BLaER1 treated with 17β-estradiol and CSF1 and Interleukin-3, amounts not matched to agents 10 nM and 100 nM (cell line): ENCODE data around the gene TENT5A.

ENCODE experiments used
- H3K27ac ChIP-seq, 11 experiments: shearing (Covaris generic); formaldehyde crosslinking; 2 replicates each; pipeline ENCODE4 v1.8.1; 2022
- H3K27me3 ChIP-seq, 11 experiments: shearing (Covaris generic); formaldehyde crosslinking; 2 replicates each; pipeline ENCODE4 v1.8.1; 2022
- H3K36me3 ChIP-seq, 11 experiments: shearing (Covaris generic); formaldehyde crosslinking; 2 replicates each; pipeline ENCODE4 v1.8.1; 2022
- H3K4me1 ChIP-seq, 10 experiments: shearing (Covaris generic); formaldehyde crosslinking; 2 replicates each; pipeline ENCODE4 v1.8.1; 2022
- H3K4me2 ChIP-seq, 11 experiments: shearing (Covaris generic); formaldehyde crosslinking; 2 replicates each; pipeline ENCODE4 v1.8.1; 2022
- H3K4me3 ChIP-seq, 10 experiments: shearing (Covaris generic); formaldehyde crosslinking; 2 replicates each; pipeline ENCODE4 v1.8.1; 2022
- H3K9ac ChIP-seq, 11 experiments: shearing (Covaris generic); formaldehyde crosslinking; 2 replicates each; pipeline ENCODE4 v1.8.1; 2022
- H3K9me3 ChIP-seq, 11 experiments: shearing (Covaris generic); formaldehyde crosslinking; replicated peaks in 1 of 11; 2 replicates each; pipeline ENCODE4 v1.8.1; 2022
- H4K20me1 ChIP-seq, 11 experiments: shearing (Covaris generic); formaldehyde crosslinking; 2 replicates each; pipeline ENCODE4 v1.8.1; 2022
- Cebpa-rat ChIP-seq, 11 experiments: shearing (Covaris generic); IDR thresholded peaks; 2 replicates each; pipeline ENCODE4 v1.8.1; 2022

The TENT5A gene

DNA sequence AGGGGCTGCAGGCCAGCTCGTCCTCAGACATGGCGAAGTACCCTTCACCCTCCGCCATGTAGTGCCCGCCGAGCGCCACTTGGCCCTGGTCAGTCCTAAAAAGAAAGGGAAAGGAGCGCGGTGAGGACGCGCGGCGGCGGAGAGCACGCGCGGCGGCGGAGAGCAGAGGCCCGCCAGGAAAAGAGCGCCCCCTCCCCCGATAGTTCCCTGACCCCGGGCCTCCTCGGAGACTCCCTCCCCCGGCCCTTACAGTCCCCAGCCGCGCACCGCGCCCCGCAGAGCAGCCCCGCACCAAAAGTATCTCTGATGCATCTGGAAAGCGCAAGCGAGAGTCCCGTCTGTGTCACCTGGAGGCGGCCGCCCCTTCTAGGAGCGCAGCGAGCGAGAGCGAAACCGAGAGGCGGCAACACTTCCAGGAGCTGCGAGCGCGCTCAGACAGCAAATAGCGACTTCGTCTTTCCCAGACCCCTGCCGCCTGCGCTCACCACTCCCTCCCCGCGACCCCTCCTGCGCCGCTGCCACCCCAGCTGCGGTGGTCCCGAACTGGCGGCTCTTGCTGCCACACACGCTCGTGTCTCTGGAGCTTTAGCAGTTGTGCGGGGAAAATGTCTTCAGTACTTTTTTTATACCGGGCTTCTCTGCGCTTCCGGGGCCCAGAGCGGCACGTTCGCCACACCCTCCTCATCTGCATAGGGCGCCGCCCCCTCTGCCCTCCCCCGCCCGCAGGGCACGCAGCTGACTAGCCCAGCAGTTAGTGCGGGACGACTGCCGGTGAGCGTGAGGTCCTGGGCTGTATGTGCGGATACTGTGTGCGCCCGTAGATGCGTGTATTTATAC, at the start of gene TENT5A:
TENT5A (minus strand) TSS at position 598 of the 837 bp plus-strand sequence; CDS start at position 58, 540 bp downstream.
- no peak within 1 kb of the TSS for H3K4me2 ChIP-seq

DNA sequence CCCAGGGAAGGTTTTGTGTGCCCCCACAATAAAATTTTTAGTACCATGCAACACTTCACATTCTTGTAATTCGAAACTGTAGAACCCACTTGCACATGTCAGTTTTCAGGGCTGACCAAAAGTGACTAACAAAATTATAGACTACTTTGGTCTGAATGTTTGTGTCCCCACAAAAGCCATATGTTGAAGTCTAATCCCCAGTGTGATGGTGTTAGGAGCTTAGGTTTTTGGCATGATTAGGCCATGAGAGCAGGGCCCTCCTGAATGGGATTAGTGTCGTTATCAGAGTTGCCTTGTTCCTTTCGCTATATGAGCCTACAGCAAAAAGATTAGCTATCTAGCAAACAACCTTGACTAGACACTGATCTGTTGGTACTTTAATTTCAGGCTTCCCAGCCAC, 49.0 kb upstream of the TENT5A start:
- Histone ChIP-seq H3K36me3 (no peaks in the 10 kb centered on the region), H3K4me3 (no peak overlapping the region), H4K20me1 (no peaks in the 10 kb centered on the region), H3K27ac (no peak overlapping the region), H3K4me1 (peaks cover 0 to 12% (median 0%) of the 10 kb centered on the region in 10 experiments; a peak in 3 of 20 replicates), H3K27me3 (no peaks in the 10 kb centered on the region), H3K9ac (no peak overlapping the region), H3K9me3 (no peaks in the 10 kb centered on the region), H3K4me2 (no peak overlapping the region)
- no peak for TF ChIP-seq Cebpa-rat (IDR thresholded peaks at IDR 0.05)

More for the DNA sequence above, at the start of gene TENT5A:
- Histone ChIP-seq H3K4me3 (no peak within 1 kb of the TSS), H3K4me1 (no peaks in the 10 kb centered on the region), H3K27me3 (no peaks in the 10 kb centered on the region), H3K27ac (no peak within 1 kb of the TSS), H3K36me3 (no peaks in the 10 kb centered on the region), H3K9me3 (peaks cover 14 to 31% (median 27%) of the 10 kb centered on the region in 11 experiments; a peak in 21 of 22 replicates), H4K20me1 (no peaks in the 10 kb centered on the region), H3K9ac (no peak within 1 kb of the TSS)
- TF ChIP-seq Cebpa-rat (IDR thresholded peaks at IDR 0.05): no peak

DNA sequence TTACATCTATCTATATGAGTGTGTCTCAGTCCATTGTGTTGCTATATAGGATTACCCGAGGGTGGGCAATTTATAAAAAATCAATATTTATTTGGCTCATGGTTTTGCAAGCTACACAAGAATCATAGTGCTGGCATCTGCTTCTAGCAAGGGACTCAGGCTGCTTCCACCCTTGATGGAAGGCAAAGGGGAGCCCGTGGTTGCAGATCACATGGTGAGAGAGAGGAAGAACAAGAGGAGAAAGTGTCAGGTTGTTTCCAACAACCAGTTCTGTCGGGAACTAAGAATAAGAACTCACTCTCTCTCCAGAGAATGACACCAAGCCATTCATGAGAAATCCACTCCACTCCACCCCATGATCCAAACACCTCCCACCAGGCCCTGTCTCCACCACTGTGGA, 48.2 kb upstream of the TENT5A start:
- Histone ChIP-seq H3K9me3 (no peaks in the 10 kb centered on the region), H3K27ac (no peak overlapping the region), H3K36me3 (no peaks in the 10 kb centered on the region), H4K20me1 (no peaks in the 10 kb centered on the region), H3K4me1 (peaks cover 0 to 12% (median 0%) of the 10 kb centered on the region in 10 experiments; a peak in 3 of 20 replicates), H3K4me3 (no peak overlapping the region), H3K27me3 (no peaks in the 10 kb centered on the region), H3K9ac (no peak overlapping the region), H3K4me2 (no peak overlapping the region)
- TF ChIP-seq Cebpa-rat (IDR thresholded peaks at IDR 0.05): no peak

DNA sequence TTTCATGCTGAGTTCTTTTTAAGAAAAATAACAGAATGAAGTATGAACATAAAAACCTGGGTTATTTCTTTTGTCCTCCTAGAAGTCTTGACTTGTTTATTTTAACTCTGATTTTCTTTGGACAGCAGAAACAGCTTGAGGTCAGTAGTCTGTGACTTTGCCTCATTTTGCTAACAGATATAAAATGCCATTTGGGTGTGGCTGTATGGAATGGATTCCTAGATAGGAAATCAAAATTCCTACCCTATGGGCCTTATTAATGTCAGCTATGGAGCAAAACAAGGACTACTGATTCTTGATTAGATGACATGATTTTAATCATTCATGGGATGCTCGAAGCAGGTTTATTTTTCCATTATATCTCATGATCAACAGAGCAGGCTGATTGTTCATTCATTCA, 46.8 kb upstream of the TENT5A start:
- Histone ChIP-seq H3K4me1 (peaks cover 0 to 13% (median 0%) of the 10 kb centered on the region in 10 experiments; a peak in 4 of 20 replicates), H3K4me2 (no peak overlapping the region), H4K20me1 (no peaks in the 10 kb centered on the region), H3K4me3 (no peak overlapping the region), H3K36me3 (no peaks in the 10 kb centered on the region), H3K9me3 (no peaks in the 10 kb centered on the region), H3K9ac (no peak overlapping the region), H3K27ac (no peak overlapping the region), H3K27me3 (no peaks in the 10 kb centered on the region)
- TF ChIP-seq Cebpa-rat (IDR thresholded peaks at IDR 0.05): no peak

DNA sequence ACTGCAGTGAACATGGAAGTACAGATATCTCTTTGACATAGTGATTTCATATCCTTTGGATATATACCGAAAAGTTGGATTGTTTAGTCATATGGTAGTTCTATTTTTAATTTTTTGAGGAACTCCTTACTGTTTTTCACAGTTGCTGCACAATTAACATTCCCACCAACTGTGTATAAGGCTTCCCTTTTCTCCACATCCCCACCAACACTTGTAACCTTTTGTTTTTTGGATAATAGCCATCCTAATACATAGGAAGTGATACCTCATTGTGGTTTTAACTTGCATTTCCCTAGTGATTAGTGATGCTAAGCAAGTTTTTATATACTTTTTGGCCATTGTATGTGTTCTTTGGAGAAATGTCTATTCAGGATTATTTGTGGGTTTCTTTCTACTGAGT, 45.1 kb upstream of the TENT5A start:
- Histone ChIP-seq H3K4me1 (peaks cover 0 to 22% (median 0%) of the 10 kb centered on the region in 10 experiments; a peak in 4 of 20 replicates), H3K36me3 (no peaks in the 10 kb centered on the region), H3K27ac (no peak overlapping the region), H4K20me1 (no peaks in the 10 kb centered on the region), H3K4me2 (peak overlapping the region in 4 of 11 experiments; percentile 7 to 46 (median 30); a peak in 4 of 22 replicates), H3K9ac (no peak overlapping the region), H3K4me3 (no peak overlapping the region), H3K27me3 (no peaks in the 10 kb centered on the region), H3K9me3 (no peaks in the 10 kb centered on the region)
- no peak for TF ChIP-seq Cebpa-rat (IDR thresholded peaks at IDR 0.05)

DNA sequence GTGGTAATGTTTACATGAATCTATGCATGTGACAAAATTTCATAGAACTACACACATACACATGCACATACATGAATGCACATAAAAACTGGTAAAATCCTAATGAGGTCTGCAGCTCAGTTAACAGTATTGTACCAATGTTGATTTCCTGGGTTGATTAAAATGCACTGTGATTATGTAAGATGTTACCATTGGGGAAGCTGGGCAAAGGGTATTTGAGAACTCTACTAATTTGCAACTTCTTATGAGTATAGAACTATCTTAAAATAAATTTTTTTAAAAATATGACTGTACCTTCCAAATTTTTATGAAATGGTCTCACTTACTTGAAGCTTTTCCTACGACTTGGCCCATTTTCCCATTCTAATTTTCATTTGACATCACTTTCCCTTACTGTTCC, 43.4 kb upstream of the TENT5A start:
- Histone ChIP-seq H3K4me1 (peaks cover 0 to 22% (median 0%) of the 10 kb centered on the region in 10 experiments; a peak in 4 of 20 replicates), H3K36me3 (no peaks in the 10 kb centered on the region), H3K9ac (no peak overlapping the region), H3K4me3 (no peak overlapping the region), H4K20me1 (no peaks in the 10 kb centered on the region), H3K27me3 (no peaks in the 10 kb centered on the region), H3K27ac (no peak overlapping the region), H3K4me2 (no peak overlapping the region), H3K9me3 (no peaks in the 10 kb centered on the region)
- TF ChIP-seq Cebpa-rat (IDR thresholded peaks at IDR 0.05): no peak

DNA sequence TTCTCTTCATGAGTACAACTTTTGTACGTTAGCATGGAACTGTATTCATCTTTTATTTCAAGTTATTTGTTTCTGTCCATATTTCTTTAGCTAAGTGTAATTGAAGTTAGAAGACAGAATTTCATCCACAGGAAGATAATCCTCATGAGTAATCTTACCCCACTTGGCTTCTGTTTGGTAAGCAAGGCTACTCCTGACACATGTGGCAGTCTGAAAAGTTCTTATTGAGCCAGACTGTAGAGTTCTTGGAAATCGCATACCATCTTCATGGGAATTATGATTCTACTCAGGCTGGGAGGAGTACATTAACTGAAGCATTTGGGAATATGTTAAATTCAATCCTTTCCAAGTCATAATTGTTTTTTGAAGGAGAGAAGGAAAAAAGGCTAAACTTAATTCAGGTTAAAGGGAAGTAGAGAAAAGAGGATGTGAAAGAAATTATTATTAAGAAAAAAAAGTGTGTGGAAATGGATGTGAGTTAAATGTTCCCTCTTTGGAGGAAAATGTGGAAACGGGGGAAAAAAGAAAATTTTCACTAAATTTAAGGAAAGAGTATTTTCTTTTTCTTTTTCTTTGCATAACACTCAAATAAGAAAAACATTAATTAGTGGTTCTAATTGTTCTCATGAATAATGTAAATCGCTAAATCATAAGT, 41.5 kb upstream of the TENT5A start:
- Histone ChIP-seq H3K4me1 (peaks cover 0 to 22% (median 0%) of the 10 kb centered on the region in 10 experiments; a peak in 4 of 20 replicates), H3K9me3 (no peaks in the 10 kb centered on the region), H3K36me3 (no peaks in the 10 kb centered on the region), H3K4me3 (no peak overlapping the region), H3K27ac (no peak overlapping the region), H4K20me1 (no peaks in the 10 kb centered on the region), H3K4me2 (peak overlapping the region in 1 of 11 experiments; percentile 9; a peak in 3 of 22 replicates), H3K27me3 (no peaks in the 10 kb centered on the region), H3K9ac (no peak overlapping the region)
- no peak for TF ChIP-seq Cebpa-rat (IDR thresholded peaks at IDR 0.05)

DNA sequence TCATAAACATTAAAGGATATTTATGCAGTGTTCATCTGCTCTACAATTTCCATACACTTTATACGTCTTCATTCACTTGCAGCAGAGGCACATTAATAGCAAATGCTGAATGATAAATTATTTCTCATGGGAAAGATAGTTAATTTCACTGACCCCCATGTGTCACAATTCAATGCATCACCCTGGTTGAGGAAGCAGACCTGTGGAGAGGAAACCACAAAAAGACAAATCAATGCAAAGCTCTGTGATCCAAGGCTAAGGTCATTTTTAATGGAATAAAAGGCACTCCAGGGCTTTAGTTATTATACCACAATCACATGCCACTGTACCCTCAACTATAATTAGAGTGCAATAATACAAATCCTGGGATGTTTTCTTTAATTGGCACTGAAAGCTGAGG, 40.3 kb upstream of the TENT5A start:
- Histone ChIP-seq H3K4me1 (peaks cover 0 to 13% (median 0%) of the 10 kb centered on the region in 10 experiments; a peak in 4 of 20 replicates), H3K36me3 (no peaks in the 10 kb centered on the region), H3K27me3 (no peaks in the 10 kb centered on the region), H4K20me1 (no peaks in the 10 kb centered on the region), H3K4me3 (no peak overlapping the region), H3K27ac (no peak overlapping the region), H3K9me3 (no peaks in the 10 kb centered on the region), H3K4me2 (no peak overlapping the region), H3K9ac (no peak overlapping the region)
- TF ChIP-seq Cebpa-rat (IDR thresholded peaks at IDR 0.05): no peak

DNA sequence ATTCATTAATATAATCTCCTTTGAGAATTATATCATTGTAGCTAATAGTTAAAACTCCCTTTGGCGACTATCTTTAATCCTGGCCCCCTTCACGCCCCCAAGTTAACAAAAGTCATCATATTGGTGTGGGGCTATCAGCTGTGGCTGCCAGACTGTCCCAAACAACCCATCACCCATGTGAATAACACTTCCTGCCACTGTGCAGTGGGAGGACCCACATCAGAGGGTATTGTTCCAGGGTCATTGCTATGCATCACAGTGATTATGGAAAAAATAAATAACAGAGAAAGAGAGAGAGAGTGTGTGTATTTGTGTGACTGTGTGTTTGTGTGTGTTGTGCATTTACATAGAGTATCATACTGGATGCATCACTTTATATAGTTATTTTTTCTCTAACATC, 39.3 kb upstream of the TENT5A start:
- TF ChIP-seq Cebpa-rat (IDR thresholded peaks at IDR 0.05): no peak

More for the DNA sequence above, 39.3 kb upstream of the TENT5A start:
- no peak overlapping the region for H3K4me2 ChIP-seq
- no peak overlapping the region for H3K9ac ChIP-seq
- H3K27ac ChIP-seq: no peak overlapping the region
- H3K4me3 ChIP-seq: no peak overlapping the region
- H4K20me1 ChIP-seq: no peaks in the 10 kb centered on the region
- H3K4me1 ChIP-seq: peaks cover 0 to 11% (median 0%) of the 10 kb centered on the region in 10 experiments; a peak in 3 of 20 replicates
- no peaks in the 10 kb centered on the region for H3K36me3 ChIP-seq
- H3K27me3 ChIP-seq: no peaks in the 10 kb centered on the region
- no peaks in the 10 kb centered on the region for H3K9me3 ChIP-seq
